GM23338 (cell line): ENCODE results near the gene NOP16. TPM values are rescaled to one million over a fixed set of nuclear protein-coding genes. Genes with fewer than 3 reads are reported as not detected.

Source experiments
- ATAC-seq: fragments of 200-7000 bp; cut with Tn5 transposase; 3 replicates; pipeline ENCODE4 v1.9.1; 2020
- DNase-seq: peaks from one replicate; pipeline ENCODE4 v3.0.0-alpha.2; 2015; ENCODE audit warnings: low spot score
- H2AFZ ChIP-seq: fragments of 200-600 bp; sonication (generic); 2 replicates; pipeline ENCODE4 v1.8.0; 2016; ENCODE audit warnings: antibody characterized with exemption, mild to moderate bottlenecking, moderate library complexity
- H3F3A ChIP-seq: fragments of 200-600 bp; sonication (generic); replicated peaks from 2 replicates; pipeline ENCODE4 v1.8.0; 2017; ENCODE audit warnings: antibody characterized with exemption, mixed run types, low read depth
- H3K27ac ChIP-seq: fragments of 200-600 bp; sonication (generic); 2 replicates; pipeline ENCODE4 v1.6.1; 2016; ENCODE audit warnings: low read depth
- H3K27me3 ChIP-seq: fragments of 200-600 bp; sonication (generic); 2 replicates; pipeline ENCODE4 v1.8.0; 2016; ENCODE audit warnings: mild to moderate bottlenecking, mixed run types, moderate library complexity; ENCODE audit not compliant: insufficient read depth
- H3K36me3 ChIP-seq: fragments of 200-600 bp; sonication (generic); 2 replicates; pipeline ENCODE4 v1.8.0; 2016; ENCODE audit warnings: mild to moderate bottlenecking; ENCODE audit not compliant: insufficient read depth
- H3K4me1 ChIP-seq: fragments of 200-600 bp; sonication (generic); 2 replicates; pipeline ENCODE4 v1.8.0; 2016; ENCODE audit warnings: mild to moderate bottlenecking, moderate library complexity; ENCODE audit not compliant: insufficient read depth
- H3K4me2 ChIP-seq: fragments of 200-600 bp; sonication (generic); 2 replicates; pipeline ENCODE4 v1.7.1; 2017; ENCODE audit warnings: mixed run types
- H3K4me3 ChIP-seq: fragments of 200-600 bp; sonication (generic); 2 replicates; pipeline ENCODE4 v1.6.1; 2016; ENCODE audit warnings: mixed run types
- H3K79me2 ChIP-seq: fragments of 200-600 bp; sonication (generic); replicated peaks from 2 replicates; pipeline ENCODE4 v1.8.0; 2017; ENCODE audit warnings: mild to moderate bottlenecking; ENCODE audit not compliant: insufficient read depth
- H3K9me2 ChIP-seq: fragments of 200-600 bp; sonication (generic); 2 replicates; pipeline ENCODE4 v1.8.0; 2017; ENCODE audit not compliant: insufficient read depth
- H4K20me1 ChIP-seq: fragments of 200-600 bp; sonication (generic); replicated peaks from 2 replicates; pipeline ENCODE4 v1.8.0; 2017; ENCODE audit warnings: mild to moderate bottlenecking; ENCODE audit not compliant: insufficient read depth
- H3K27ac Mint-ChIP-seq: 2 replicates; pipeline ENCODE4 v1.8.0; 2020; ENCODE audit warnings: inconsistent platforms, mild to moderate bottlenecking, moderate library complexity, mixed read lengths
- H3K27me3 Mint-ChIP-seq: 3 replicates; pipeline ENCODE4 v1.8.0; 2022; ENCODE audit warnings: low read depth, mild to moderate bottlenecking, moderate library complexity, mixed read lengths, inconsistent platforms; ENCODE audit not compliant: insufficient read depth, poor library complexity
- H3K36me3 Mint-ChIP-seq: 3 replicates; pipeline ENCODE4 v1.8.0; 2021; ENCODE audit warnings: low read depth, mild to moderate bottlenecking, inconsistent platforms, moderate library complexity, mixed read lengths
- H3K4me1 Mint-ChIP-seq: 3 replicates; pipeline ENCODE4 v1.8.0; 2020; ENCODE audit warnings: mild to moderate bottlenecking, inconsistent platforms, mixed read lengths
- H3K4me3 Mint-ChIP-seq: 3 replicates; pipeline ENCODE4 v1.8.0; 2021; ENCODE audit warnings: moderate library complexity, mild to moderate bottlenecking, inconsistent platforms, mixed read lengths
- H3K9me3 Mint-ChIP-seq: 3 replicates; pipeline ENCODE4 v1.8.0; 2020; ENCODE audit warnings: moderate library complexity, mild to moderate bottlenecking, inconsistent platforms, mixed read lengths
- CTCF ChIP-seq, 2 experiments: fragments of 200-600 bp in 1 of 2; sonication (generic) in 1 of 2; conservative IDR thresholded peaks; 2 replicates each; pipeline versions ENCODE4 v1.5.1 to v1.6.1; 2016 to 2017; ENCODE audit warnings: antibody characterized with exemption in 2 of 2, low read depth in 2 of 2, mild to moderate bottlenecking in 2 of 2, moderate library complexity in 1 of 2
- EZH2phosphoT487 ChIP-seq: fragments of 200-600 bp; sonication (generic); IDR thresholded peaks from one replicate; pipeline ENCODE4 v1.8.1; 2018; ENCODE audit warnings: antibody characterized with exemption; ENCODE audit not compliant: unreplicated experiment
- JUNB ChIP-seq: IDR thresholded peaks from one replicate; pipeline ENCODE4 v1.6.1; 2016; ENCODE audit warnings: antibody characterized with exemption; ENCODE audit not compliant: unreplicated experiment
- NANOG ChIP-seq: IDR thresholded peaks from 2 replicates; pipeline ENCODE4 v1.6.1; 2016; ENCODE audit warnings: antibody characterized with exemption, borderline replicate concordance
- POLR2AphosphoS5 ChIP-seq: IDR thresholded peaks from 2 replicates; pipeline ENCODE4 v1.6.1; 2016; ENCODE audit warnings: antibody characterized with exemption, low read depth
- ZNF114 ChIP-seq: fragments of 250-450 bp; sonication (Bioruptor Pico); IDR thresholded peaks from 2 replicates; pipeline ENCODE4 v1.5.0; 2020; ENCODE audit warnings: mild to moderate bottlenecking, moderate library complexity
- ZNF331 ChIP-seq: fragments of 250-450 bp; sonication (Bioruptor Pico); IDR thresholded peaks from 2 replicates; pipeline ENCODE4 v1.5.0; 2020; ENCODE audit warnings: low read depth, mild to moderate bottlenecking, moderate library complexity
- polyA plus RNA-seq: library from polyadenylated mRNA; unstranded; fragments of >200 nt; fragmentation: Nextera tagmentation; extraction: Ambion mirVana; gene quantifications from 2 replicates; pipeline ENCODE4 v1.2.1, GENCODE V29; 2016
- total RNA-seq: library from RNA; depleted of rRNA; stranded (reverse); fragments of >200 nt; shearing (Covaris generic); gene quantifications from 2 replicates; pipeline ENCODE4 v1.2.3, GENCODE V29; 2014
- TF ChIP-seq, protein P1 (sequence below): fragments of 250-450 bp; sonication (Bioruptor Pico); IDR thresholded peaks from 2 replicates; pipeline ENCODE4 v1.5.0; 2020; ENCODE audit warnings: mild to moderate bottlenecking, moderate library complexity
- TF ChIP-seq, protein P2 (sequence below): IDR thresholded peaks from 2 replicates; pipeline ENCODE4 v1.6.1; 2016; ENCODE audit warnings: antibody characterized with exemption
- TF ChIP-seq, protein P3 (sequence below): IDR thresholded peaks from one replicate; pipeline ENCODE4 v1.6.1; 2018; ENCODE audit warnings: antibody characterized with exemption; ENCODE audit not compliant: unreplicated experiment

Gene NOP16
- total and polyA plus RNA-seq, 2 experiments from 2014 or later, result 43.4 to 181 TPM

- H3K9me2 ChIP-seq, result 0 out of 2 replicates have a peak, but pooled peaks cover 3% of the 10 kb centered on the region
- no peak overlapping the region for H3K4me2 ChIP-seq
- no peaks in the 10 kb centered on the region for H4K20me1 ChIP-seq
- H3K36me3 Mint-ChIP-seq, result peaks cover 23% of the 10 kb centered on the region
- no peaks in the 10 kb centered on the region for H3F3A ChIP-seq
- no peak overlapping the region for H3K4me3 Mint-ChIP-seq
- DNase-seq, result no peak
- H3K4me1 Mint-ChIP-seq, result no peaks in the 10 kb centered on the region
- TF ChIP-seq, protein P1, sequence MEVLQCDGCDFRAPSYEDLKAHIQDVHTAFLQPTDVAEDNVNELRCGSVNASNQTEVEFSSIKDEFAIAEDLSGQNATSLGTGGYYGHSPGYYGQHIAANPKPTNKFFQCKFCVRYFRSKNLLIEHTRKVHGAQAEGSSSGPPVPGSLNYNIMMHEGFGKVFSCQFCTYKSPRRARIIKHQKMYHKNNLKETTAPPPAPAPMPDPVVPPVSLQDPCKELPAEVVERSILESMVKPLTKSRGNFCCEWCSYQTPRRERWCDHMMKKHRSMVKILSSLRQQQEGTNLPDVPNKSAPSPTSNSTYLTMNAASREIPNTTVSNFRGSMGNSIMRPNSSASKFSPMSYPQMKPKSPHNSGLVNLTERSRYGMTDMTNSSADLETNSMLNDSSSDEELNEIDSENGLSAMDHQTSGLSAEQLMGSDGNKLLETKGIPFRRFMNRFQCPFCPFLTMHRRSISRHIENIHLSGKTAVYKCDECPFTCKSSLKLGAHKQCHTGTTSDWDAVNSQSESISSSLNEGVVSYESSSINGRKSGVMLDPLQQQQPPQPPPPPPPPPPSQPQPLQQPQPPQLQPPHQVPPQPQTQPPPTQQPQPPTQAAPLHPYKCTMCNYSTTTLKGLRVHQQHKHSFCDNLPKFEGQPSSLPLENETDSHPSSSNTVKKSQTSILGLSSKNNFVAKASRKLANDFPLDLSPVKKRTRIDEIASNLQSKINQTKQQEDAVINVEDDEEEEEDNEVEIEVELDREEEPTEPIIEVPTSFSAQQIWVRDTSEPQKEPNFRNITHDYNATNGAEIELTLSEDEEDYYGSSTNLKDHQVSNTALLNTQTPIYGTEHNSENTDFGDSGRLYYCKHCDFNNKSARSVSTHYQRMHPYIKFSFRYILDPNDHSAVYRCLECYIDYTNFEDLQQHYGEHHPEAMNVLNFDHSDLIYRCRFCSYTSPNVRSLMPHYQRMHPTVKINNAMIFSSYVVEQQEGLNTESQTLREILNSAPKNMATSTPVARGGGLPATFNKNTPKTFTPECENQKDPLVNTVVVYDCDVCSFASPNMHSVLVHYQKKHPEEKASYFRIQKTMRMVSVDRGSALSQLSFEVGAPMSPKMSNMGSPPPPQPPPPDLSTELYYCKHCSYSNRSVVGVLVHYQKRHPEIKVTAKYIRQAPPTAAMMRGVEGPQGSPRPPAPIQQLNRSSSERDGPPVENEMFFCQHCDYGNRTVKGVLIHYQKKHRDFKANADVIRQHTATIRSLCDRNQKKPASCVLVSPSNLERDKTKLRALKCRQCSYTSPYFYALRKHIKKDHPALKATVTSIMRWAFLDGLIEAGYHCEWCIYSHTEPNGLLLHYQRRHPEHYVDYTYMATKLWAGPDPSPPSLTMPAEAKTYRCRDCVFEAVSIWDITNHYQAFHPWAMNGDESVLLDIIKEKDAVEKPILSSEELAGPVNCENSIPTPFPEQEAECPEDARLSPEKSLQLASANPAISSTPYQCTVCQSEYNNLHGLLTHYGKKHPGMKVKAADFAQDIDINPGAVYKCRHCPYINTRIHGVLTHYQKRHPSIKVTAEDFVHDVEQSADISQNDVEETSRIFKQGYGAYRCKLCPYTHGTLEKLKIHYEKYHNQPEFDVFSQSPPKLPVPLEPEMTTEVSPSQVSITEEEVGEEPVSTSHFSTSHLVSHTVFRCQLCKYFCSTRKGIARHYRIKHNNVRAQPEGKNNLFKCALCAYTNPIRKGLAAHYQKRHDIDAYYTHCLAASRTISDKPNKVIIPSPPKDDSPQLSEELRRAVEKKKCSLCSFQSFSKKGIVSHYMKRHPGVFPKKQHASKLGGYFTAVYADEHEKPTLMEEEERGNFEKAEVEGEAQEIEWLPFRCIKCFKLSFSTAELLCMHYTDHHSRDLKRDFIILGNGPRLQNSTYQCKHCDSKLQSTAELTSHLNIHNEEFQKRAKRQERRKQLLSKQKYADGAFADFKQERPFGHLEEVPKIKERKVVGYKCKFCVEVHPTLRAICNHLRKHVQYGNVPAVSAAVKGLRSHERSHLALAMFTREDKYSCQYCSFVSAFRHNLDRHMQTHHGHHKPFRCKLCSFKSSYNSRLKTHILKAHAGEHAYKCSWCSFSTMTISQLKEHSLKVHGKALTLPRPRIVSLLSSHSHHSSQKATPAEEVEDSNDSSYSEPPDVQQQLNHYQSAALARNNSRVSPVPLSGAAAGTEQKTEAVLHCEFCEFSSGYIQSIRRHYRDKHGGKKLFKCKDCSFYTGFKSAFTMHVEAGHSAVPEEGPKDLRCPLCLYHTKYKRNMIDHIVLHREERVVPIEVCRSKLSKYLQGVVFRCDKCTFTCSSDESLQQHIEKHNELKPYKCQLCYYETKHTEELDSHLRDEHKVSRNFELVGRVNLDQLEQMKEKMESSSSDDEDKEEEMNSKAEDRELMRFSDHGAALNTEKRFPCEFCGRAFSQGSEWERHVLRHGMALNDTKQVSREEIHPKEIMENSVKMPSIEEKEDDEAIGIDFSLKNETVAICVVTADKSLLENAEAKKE, result no peak
- TF ChIP-seq, protein P2, sequence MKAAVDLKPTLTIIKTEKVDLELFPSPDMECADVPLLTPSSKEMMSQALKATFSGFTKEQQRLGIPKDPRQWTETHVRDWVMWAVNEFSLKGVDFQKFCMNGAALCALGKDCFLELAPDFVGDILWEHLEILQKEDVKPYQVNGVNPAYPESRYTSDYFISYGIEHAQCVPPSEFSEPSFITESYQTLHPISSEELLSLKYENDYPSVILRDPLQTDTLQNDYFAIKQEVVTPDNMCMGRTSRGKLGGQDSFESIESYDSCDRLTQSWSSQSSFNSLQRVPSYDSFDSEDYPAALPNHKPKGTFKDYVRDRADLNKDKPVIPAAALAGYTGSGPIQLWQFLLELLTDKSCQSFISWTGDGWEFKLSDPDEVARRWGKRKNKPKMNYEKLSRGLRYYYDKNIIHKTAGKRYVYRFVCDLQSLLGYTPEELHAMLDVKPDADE, result no peak
- TF ChIP-seq NANOG, result no peak
- TF ChIP-seq CTCF (conservative IDR thresholded peaks at IDR 0.05; ENCODE audit: low read depth in 2 of 2), result no peak
- no peak for TF ChIP-seq POLR2AphosphoS5
- TF ChIP-seq, protein P3, sequence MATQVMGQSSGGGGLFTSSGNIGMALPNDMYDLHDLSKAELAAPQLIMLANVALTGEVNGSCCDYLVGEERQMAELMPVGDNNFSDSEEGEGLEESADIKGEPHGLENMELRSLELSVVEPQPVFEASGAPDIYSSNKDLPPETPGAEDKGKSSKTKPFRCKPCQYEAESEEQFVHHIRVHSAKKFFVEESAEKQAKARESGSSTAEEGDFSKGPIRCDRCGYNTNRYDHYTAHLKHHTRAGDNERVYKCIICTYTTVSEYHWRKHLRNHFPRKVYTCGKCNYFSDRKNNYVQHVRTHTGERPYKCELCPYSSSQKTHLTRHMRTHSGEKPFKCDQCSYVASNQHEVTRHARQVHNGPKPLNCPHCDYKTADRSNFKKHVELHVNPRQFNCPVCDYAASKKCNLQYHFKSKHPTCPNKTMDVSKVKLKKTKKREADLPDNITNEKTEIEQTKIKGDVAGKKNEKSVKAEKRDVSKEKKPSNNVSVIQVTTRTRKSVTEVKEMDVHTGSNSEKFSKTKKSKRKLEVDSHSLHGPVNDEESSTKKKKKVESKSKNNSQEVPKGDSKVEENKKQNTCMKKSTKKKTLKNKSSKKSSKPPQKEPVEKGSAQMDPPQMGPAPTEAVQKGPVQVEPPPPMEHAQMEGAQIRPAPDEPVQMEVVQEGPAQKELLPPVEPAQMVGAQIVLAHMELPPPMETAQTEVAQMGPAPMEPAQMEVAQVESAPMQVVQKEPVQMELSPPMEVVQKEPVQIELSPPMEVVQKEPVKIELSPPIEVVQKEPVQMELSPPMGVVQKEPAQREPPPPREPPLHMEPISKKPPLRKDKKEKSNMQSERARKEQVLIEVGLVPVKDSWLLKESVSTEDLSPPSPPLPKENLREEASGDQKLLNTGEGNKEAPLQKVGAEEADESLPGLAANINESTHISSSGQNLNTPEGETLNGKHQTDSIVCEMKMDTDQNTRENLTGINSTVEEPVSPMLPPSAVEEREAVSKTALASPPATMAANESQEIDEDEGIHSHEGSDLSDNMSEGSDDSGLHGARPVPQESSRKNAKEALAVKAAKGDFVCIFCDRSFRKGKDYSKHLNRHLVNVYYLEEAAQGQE, result no peak
- TF ChIP-seq ZNF331 (CRISPR knock-in tag), result no peak
- TF ChIP-seq ZNF114 (CRISPR knock-in tag), result no peak
- no peak for TF ChIP-seq JUNB
- no peak for TF ChIP-seq EZH2phosphoT487
- peaks cover 1% of the 10 kb centered on the region for H3K27me3 Mint-ChIP-seq
- H3K36me3 ChIP-seq, result 0 out of 2 replicates have a peak, but pooled peaks cover 3% of the 10 kb centered on the region
- H3K4me3 ChIP-seq, result no peak overlapping the region
- peaks cover 45% of the 10 kb centered on the region for H3K9me3 Mint-ChIP-seq
- H3K27ac Mint-ChIP-seq, result no peak overlapping the region
- H3K79me2 ChIP-seq, result no peaks in the 10 kb centered on the region
- H2AFZ ChIP-seq, result no peak overlapping the region
- no peak for ATAC-seq
- no peaks in the 10 kb centered on the region for H3K4me1 ChIP-seq
- no peaks in the 10 kb centered on the region for H3K27me3 ChIP-seq
- no peak overlapping the region for H3K27ac ChIP-seq
Observed at GRCh38 chr5:176425138-176425537, 36.7 kb upstream of the NOP16 start.
